HG03354 (cell line): ENCODE results near the gene CFD.
"Not testable (repeated sequence)": the region's sequence is repeated elsewhere in the genome, so short reads cannot be mapped to it uniquely, and the experiment has no call there.

Experiments used
- ATAC-seq: cut with Tn5 transposase; IDR thresholded peaks from one replicate; pipeline ENCODE4 v1.9.1; 2021; ENCODE audit warnings: mild to moderate bottlenecking; ENCODE audit not compliant: unreplicated experiment, poor library complexity, severe bottlenecking

CFD gene

DNA sequence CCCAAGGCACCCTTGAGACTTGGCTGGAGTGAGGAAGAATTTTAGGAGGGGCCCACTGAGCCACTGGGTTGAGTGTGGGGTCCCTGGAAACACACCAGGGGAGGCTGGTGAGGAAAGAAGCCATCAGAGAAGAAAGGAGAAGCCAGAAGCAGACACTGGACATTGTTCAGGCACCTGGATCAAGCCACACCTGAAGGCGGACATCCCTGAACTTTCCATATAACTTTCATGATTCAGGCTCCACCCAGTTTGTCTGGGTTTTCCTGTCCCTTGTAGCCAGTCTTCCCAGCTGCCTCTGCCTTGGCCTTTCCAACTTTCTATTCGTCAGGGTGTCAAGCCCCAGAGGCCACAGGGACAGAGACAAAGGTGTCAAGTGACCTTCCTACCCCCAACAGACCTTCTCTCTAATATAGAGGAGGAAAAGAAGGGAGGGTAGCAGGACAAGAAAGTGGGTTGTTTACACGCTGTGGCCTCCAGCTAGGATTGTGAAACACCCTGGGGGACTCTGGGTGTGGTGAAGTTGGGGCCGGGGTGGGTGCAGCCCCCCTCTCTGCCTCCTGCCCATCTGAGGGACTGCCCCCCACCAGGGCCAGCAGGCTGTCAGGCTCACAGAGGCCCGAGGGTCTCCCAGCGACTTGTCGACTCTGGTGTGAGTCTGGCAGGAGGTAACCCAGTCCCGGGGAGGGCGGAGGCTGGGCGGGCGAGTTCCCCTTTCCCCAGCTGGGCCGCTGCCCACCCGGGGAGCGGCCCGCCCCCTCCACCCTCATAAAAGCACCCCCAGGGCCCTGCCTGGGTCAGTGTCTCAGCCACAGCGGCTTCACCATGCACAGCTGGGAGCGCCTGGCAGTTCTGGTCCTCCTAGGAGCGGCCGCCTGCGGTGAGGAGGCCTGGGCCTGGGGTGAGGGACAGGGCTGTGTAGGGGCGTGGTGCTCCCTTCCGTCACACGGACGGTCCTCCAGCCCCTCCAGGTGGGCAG, at the start of gene CFD:
TSS of gene CFD (plus strand) at position 797 of the 976 bp plus-strand sequence. CDS start at position 823, 26 bp downstream.
- no peak for ATAC-seq

- no peak for ATAC-seq
Measured at GRCh38 chr19:810077-810855, 49.2 kb upstream of the CFD start.

GRCh38 chr19:810883-811489, 48.5 kb upstream of the CFD start:
- ATAC-seq = no peak

DNA sequence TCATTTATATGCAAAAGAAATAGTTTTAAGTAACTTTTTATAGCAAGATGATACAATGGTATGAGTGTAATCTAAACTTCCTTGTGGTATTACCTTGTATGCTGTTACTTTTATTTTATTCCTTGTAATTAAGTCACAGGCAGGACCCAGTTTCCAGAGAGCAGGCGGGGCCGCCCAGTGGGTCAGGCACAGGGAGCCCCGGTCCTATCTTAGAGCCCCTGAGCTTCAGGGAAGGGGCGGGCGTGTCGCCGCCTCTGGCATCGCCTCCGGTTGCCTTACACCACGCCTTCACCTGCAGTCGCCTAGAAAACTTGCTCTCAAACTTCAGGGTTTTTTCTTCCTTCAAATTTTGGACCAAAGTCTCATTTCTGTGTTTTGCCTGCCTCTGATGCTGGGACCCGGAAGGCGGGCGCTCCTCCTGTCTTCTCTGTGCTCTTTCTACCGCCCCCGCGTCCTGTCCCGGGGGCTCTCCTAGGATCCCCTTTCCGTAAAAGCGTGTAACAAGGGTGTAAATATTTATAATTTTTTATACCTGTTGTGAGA, 47.9 kb upstream of the CFD start:
- ATAC-seq = no peak

DNA sequence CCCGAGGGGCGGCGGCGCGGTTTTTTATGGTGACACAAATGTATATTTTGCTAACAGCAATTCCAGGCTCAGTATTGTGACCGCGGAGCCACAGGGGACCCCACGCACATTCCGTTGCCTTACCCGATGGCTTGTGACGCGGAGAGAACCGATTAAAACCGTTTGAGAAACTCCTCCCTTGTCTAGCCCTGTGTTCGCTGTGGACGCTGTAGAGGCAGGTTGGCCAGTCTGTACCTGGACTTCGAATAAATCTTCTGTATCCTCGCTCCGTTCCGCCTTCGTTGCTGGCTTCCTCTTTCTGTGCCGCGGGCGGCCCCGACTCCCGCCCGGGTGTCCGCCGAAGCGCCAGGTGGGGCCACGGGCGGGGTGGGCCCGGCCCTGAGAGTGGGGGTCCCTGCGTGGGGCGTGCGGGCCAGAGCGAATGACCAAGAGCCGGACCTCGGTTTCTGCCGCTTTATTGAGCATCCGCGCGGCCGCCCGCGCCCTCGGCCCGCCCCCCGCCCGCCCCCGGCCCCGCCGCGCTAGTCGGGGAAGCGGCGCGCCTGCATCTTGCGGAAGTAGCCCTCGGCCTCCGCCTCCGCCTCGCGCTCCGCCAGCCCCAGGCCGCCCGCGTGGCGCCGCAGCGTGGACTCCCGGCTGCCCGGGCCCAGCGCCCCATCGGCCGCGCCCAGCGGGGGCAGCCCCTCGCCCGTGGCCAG, 47.3 kb upstream of the CFD start:
- no peak for ATAC-seq

- ATAC-seq = no peak
Measured at GRCh38 chr19:812747-813218, 46.7 kb upstream of the CFD start.

- no peak for ATAC-seq
Measured at GRCh38 chr19:813219-814151, 46.0 kb upstream of the CFD start.

- no peak for ATAC-seq
Measured at GRCh38 chr19:814152-815078, 45.0 kb upstream of the CFD start.

DNA sequence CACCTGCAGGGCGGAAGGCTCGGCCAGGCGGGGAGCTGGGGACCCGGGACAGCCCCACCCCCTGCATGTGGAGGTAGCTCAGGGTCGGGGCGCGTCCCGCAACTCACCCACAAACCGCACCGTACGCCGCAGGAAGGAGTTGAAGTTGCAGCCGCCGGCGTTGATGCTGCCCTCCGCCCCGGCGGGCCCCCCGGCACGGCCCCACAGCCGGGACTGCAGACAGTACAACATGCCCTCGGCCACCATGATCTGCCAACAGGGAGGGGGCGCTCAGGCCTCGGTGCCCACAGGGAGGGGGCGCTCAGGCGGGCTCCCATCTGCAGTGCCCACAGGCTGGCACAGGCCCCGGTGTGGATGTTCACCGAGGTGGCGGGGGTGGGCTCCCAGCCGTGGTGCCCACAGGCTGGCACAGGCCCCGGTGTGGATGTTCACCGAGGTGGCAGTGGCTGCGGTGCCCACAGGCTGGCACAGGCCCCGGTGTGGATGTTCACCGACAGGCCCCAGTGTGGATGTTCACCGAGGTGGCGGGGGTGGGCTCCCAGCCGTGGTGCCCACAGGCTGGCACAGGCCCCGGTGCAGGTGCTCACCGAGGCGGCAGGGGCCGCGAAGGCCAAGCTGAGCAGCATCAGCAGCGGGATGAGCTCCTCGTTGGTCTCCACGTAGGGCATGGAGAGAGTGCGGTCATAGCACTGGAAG, 44.2 kb upstream of the CFD start:
- no peak for ATAC-seq

GRCh38 chr19:815775-816499, 43.5 kb upstream of the CFD start:
- no peak for ATAC-seq

- ATAC-seq = no peak
Measured at GRCh38 chr19:816500-816857, 43.0 kb upstream of the CFD start.

GRCh38 chr19:820212-820611, 39.3 kb upstream of the CFD start:
- not testable (repeated sequence) for ATAC-seq

GRCh38 chr19:821231-821824, 38.1 kb upstream of the CFD start:
- no peak for ATAC-seq

DNA sequence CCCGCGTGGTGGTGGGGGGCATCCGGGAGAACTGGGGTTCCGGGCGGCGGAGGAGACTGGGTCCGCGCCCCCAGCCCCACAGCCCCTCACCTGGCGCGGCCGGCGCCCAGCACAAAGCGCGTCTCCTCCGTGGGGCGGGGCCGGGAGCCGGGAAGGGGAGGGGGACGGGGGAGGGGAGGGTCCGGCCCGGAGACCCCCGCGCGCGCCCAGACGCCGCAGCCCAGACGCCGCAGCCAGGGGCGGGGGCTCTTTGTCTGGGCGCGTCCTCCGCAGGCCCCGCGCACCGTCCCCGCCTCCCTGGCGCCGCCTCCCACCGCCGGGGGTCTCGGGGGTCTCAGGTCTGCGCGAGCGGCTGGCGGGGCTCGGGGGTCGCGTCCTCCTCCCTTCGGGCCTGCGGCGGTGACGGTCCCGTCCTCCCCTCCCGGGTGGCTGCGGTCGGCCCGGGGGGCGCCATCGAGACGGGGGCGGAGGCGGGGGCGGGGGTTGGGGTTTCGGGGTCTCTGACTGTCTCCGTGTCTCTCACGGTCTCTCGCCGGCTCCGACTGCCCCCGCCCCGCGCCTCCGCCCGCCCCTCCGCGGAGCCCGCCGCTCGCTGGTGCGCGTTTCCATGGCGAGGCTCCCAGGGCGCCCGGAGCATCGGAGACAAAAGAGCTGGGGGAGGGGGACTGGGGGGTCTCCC, 37.5 kb upstream of the CFD start, which contains the start of gene PLPPR3:
TSS of gene PLPPR3 (minus strand) at position 131 of the 679 bp plus-strand sequence. CDS start 396 bp downstream, outside the sequence.
- ATAC-seq = no peak

GRCh38 chr19:823565-824121, 35.8 kb upstream of the CFD start:
- ATAC-seq = no peak
